Endothelial cell (in vitro differentiated cells): ENCODE data around the gene G0S2. TPM values are rescaled to one million over a fixed set of nuclear protein-coding genes. Genes with fewer than 3 reads are reported as not detected.

Experiments
- DNase-seq: peaks from one replicate; pipeline ENCODE4 v3.0.0; 2021; ENCODE audit warnings: low spot score
- H3K27ac Mint-ChIP-seq: one replicate; pipeline ENCODE4 v1.8.0; 2021; ENCODE audit warnings: mixed read lengths, inconsistent platforms; ENCODE audit not compliant: unreplicated experiment
- H3K27me3 Mint-ChIP-seq: one replicate; pipeline ENCODE4 v1.8.0; 2021; ENCODE audit warnings: mild to moderate bottlenecking, moderate library complexity, mixed read lengths, inconsistent platforms; ENCODE audit not compliant: unreplicated experiment
- H3K36me3 Mint-ChIP-seq: one replicate; pipeline ENCODE4 v1.8.0; 2021; ENCODE audit warnings: mild to moderate bottlenecking, low read depth, mixed read lengths, inconsistent platforms; ENCODE audit not compliant: unreplicated experiment
- H3K4me1 Mint-ChIP-seq: one replicate; pipeline ENCODE4 v1.8.0; 2021; ENCODE audit warnings: mild to moderate bottlenecking, mixed read lengths, inconsistent platforms; ENCODE audit not compliant: unreplicated experiment
- H3K4me3 Mint-ChIP-seq: one replicate; pipeline ENCODE4 v1.8.0; 2021; ENCODE audit warnings: mild to moderate bottlenecking, mixed read lengths, inconsistent platforms; ENCODE audit not compliant: unreplicated experiment
- H3K9me3 Mint-ChIP-seq: one replicate; pipeline ENCODE4 v1.8.0; 2021; ENCODE audit warnings: mixed read lengths, inconsistent platforms; ENCODE audit not compliant: unreplicated experiment
- CTCF ChIP-seq: fragments of 200-600 bp; sonication (generic); IDR thresholded peaks from one replicate; pipeline ENCODE4 v1.5.0; 2021; ENCODE audit warnings: antibody characterized with exemption; ENCODE audit not compliant: unreplicated experiment
- total RNA-seq: library from RNA; stranded (reverse); fragmentation: NEBNext Ultra II Directional; extraction: Animal tissue kit (Norgen Biotek cat#: 25700); gene quantifications from one replicate; pipeline ENCODE4 v1.2.1, GENCODE V29; 2021; ENCODE audit not compliant: unreplicated experiment

The G0S2 gene
- total RNA-seq, 1 donor from 2014 or later: not detected

- peaks cover 8% of the 10 kb centered on the region for H3K4me1 Mint-ChIP-seq
- H3K4me3 Mint-ChIP-seq: no peak overlapping the region
- no peak for TF ChIP-seq CTCF
- no peaks in the 10 kb centered on the region for H3K27me3 Mint-ChIP-seq
- no peak overlapping the region for H3K27ac Mint-ChIP-seq
- no peak for DNase-seq
- no peaks in the 10 kb centered on the region for H3K36me3 Mint-ChIP-seq
- H3K9me3 Mint-ChIP-seq: no peaks in the 10 kb centered on the region
Observed at GRCh38 chr1:209723265-209723664, 48.1 kb downstream of the G0S2 start.

GRCh38 chr1:209723756-209724693 is 48.8 kb downstream of the G0S2 start:
- Mint-ChIP-seq H3K27ac (no peak overlapping the region), H3K4me1 (peaks cover 8% of the 10 kb centered on the region)
- no peak for DNase-seq

More at GRCh38 chr1:209723756-209724693, 48.8 kb downstream of the G0S2 start:
- H3K36me3 Mint-ChIP-seq: no peaks in the 10 kb centered on the region
- H3K27me3 Mint-ChIP-seq: no peaks in the 10 kb centered on the region
- H3K4me3 Mint-ChIP-seq: no peak overlapping the region
- no peak for TF ChIP-seq CTCF
- H3K9me3 Mint-ChIP-seq: no peaks in the 10 kb centered on the region

Other genes with a start within 250 kb of the G0S2 start
- not detected for gene CAMK1G, start 91.7 kb upstream of the G0S2 start, total RNA-seq
- 0.21 TPM for gene LAMB3, start 23.0 kb upstream of the G0S2 start, total RNA-seq
- not detected for gene HSD11B1, start 29.4 kb downstream of the G0S2 start, total RNA-seq
- not detected for gene TRAF3IP3, start 80.6 kb downstream of the G0S2 start, total RNA-seq
- 2.8 TPM for gene C1orf74, start 109.1 kb downstream of the G0S2 start, total RNA-seq
- 21.3 TPM for gene IRF6, start 130.7 kb downstream of the G0S2 start, total RNA-seq
- 4.6 TPM for gene UTP25, start 152.6 kb downstream of the G0S2 start, total RNA-seq